CD4-positive, alpha-beta T cell treated with Interleukin-1 beta for 1 hour (primary cell): ENCODE results near the gene CRYGN.

Experiments used
- DNase-seq, 2 donors: peaks; one replicate each; pipeline ENCODE4 v3.0.0-alpha.2; 2020 to 2022

Gene CRYGN

GRCh38 chr7:151439855-151440798 is at the start of gene CRYGN:
CRYGN (minus strand) TSS chr7:151440141; CDS start chr7:151439917, 224 bp downstream.
- DNase-seq, result no peak

- no peak for DNase-seq
These were observed 49.6 kb upstream of the CRYGN start for GRCh38 chr7:151489498-151489897.

- DNase-seq, result no peak
These were observed 48.2 kb upstream of the CRYGN start for GRCh38 chr7:151488096-151488495.

GRCh38 chr7:151487228-151487627 is 47.3 kb upstream of the CRYGN start:
- no peak for DNase-seq

- DNase-seq, result no peak
These were observed 46.1 kb upstream of the CRYGN start for GRCh38 chr7:151486074-151486473.

GRCh38 chr7:151484971-151485707 is 45.2 kb upstream of the CRYGN start:
- peak in 1 of 2 donors; percentile 13 for DNase-seq

GRCh38 chr7:151483711-151483983 is 43.7 kb upstream of the CRYGN start:
- no peak for DNase-seq

GRCh38 chr7:151482883-151483710 is 43.2 kb upstream of the CRYGN start:
- DNase-seq, result no peak

GRCh38 chr7:151481650-151482505 is 41.9 kb upstream of the CRYGN start:
- no peak for DNase-seq

- no peak for DNase-seq
These were observed 37.9 kb upstream of the CRYGN start for GRCh38 chr7:151477867-151478266.

- DNase-seq, result no peak
These were observed 32.9 kb upstream of the CRYGN start for GRCh38 chr7:151472644-151473380.

- DNase-seq, result no peak
These were observed 30.8 kb upstream of the CRYGN start for GRCh38 chr7:151470711-151471110.

- no peak for DNase-seq
These were observed 29.3 kb upstream of the CRYGN start for GRCh38 chr7:151469281-151469680.

GRCh38 chr7:151468217-151469018 is 28.5 kb upstream of the CRYGN start:
- DNase-seq, result peak in 1 of 2 donors; percentile 12

- DNase-seq, result no peak
These were observed 25.2 kb upstream of the CRYGN start for GRCh38 chr7:151465169-151465568.

GRCh38 chr7:151462306-151462779 is 22.4 kb upstream of the CRYGN start:
- DNase-seq, result no peak

- DNase-seq, result no peak
These were observed 21.9 kb upstream of the CRYGN start for GRCh38 chr7:151461942-151462230.

GRCh38 chr7:151461096-151461941 is 21.4 kb upstream of the CRYGN start:
- no peak for DNase-seq

- no peak for DNase-seq
These were observed 20.5 kb upstream of the CRYGN start for GRCh38 chr7:151460474-151460855.
